AML-193 (cell line): Measurements from ENCODE around the gene C2orf42.
"Not testable (repeated sequence)": the region's sequence is repeated elsewhere in the genome, so short reads cannot be mapped to it uniquely, and the experiment has no call there.

ENCODE experiments used
- DNase-seq, 2 experiments: peaks; one replicate each; lab custom pipeline; 2025; lab: John Stamatoyannopoulos, UW

Gene C2orf42

GRCh38 chr2:70190418-70191243, at the start of gene C2orf42:
Gene C2orf42 (minus strand): TSS chr2:70191019. CDS start chr2:70181985, 9,034 bp downstream.
- peak; percentile 95 to 96 for DNase-seq

GRCh38 chr2:70240599-70240998, 49.8 kb upstream of the C2orf42 start:
- no peak for DNase-seq

GRCh38 chr2:70233926-70234325, 43.1 kb upstream of the C2orf42 start:
- no peak for DNase-seq

- DNase-seq, result no peak
Measured at GRCh38 chr2:70226781-70227180, 36.0 kb upstream of the C2orf42 start.

GRCh38 chr2:70223305-70223704, 32.5 kb upstream of the C2orf42 start:
- DNase-seq, result not testable (repeated sequence)

- DNase-seq, result no peak
Measured at GRCh38 chr2:70214953-70215549, 24.2 kb upstream of the C2orf42 start.

- no peak for DNase-seq
Measured at GRCh38 chr2:70214365-70214764, 23.5 kb upstream of the C2orf42 start.

- DNase-seq, result no peak
Measured at GRCh38 chr2:70212298-70212932, 21.6 kb upstream of the C2orf42 start.

- no peak for DNase-seq
Measured at GRCh38 chr2:70211595-70211994, 20.8 kb upstream of the C2orf42 start.

- no peak for DNase-seq
Measured at GRCh38 chr2:70204452-70204851, 13.6 kb upstream of the C2orf42 start.

GRCh38 chr2:70203086-70203485, 12.3 kb upstream of the C2orf42 start:
- DNase-seq, result no peak

- no peak for DNase-seq
Measured at GRCh38 chr2:70202236-70202806, 11.5 kb upstream of the C2orf42 start.

- no peak for DNase-seq
Measured at GRCh38 chr2:70201831-70202230, 11.0 kb upstream of the C2orf42 start.

- DNase-seq, result no peak
Measured at GRCh38 chr2:70201225-70201768, 10.5 kb upstream of the C2orf42 start.

GRCh38 chr2:70199320-70199864, 8.6 kb upstream of the C2orf42 start:
- no peak for DNase-seq

- no peak for DNase-seq
Measured at GRCh38 chr2:70192516-70192915, 1.7 kb upstream of the C2orf42 start.

- no peak for DNase-seq
Measured at GRCh38 chr2:70191244-70191735, 471 bp upstream of the C2orf42 start.

- no peak for DNase-seq
Measured at GRCh38 chr2:70188460-70188859, 2.4 kb downstream of the C2orf42 start.

GRCh38 chr2:70187170-70187569, 3.6 kb downstream of the C2orf42 start:
- not testable (repeated sequence) for DNase-seq

GRCh38 chr2:70182689-70183088, 8.1 kb downstream of the C2orf42 start:
- DNase-seq, result no peak

GRCh38 chr2:70181363-70181956, 9.4 kb downstream of the C2orf42 start:
- DNase-seq, result peak; percentile 27 to 29
